ENCODE results near the gene CPSF2.
"Not testable (repeated sequence)": the region's sequence is repeated elsewhere in the genome, so short reads cannot be mapped to it uniquely, and the experiment has no call there.

The CPSF2 gene

GRCh38 chr14:92176476-92176875, 54.7 kb downstream of the CPSF2 start:
- H3F3A ChIP-seq (ENCODE audit: control insufficient read depth, insufficient read depth) = no peaks in the 10 kb centered on the region
- no peaks in the 10 kb centered on the region for H3K4me1 ChIP-seq (ENCODE audit: control insufficient read depth, low read length)
- peaks cover 4% of the 10 kb centered on the region; the same call in 1 of the 2 replicates for H3K9me3 ChIP-seq (ENCODE audit: control insufficient read depth, insufficient read depth, low read length)
- H3K4me2 ChIP-seq (ENCODE audit: low read length) = no peak overlapping the region
- no peak overlapping the region for H3K27ac ChIP-seq (ENCODE audit: low read depth, low read length)
- no peaks in the 10 kb centered on the region for H3K27me3 ChIP-seq (ENCODE audit: control insufficient read depth, low read length)
- no peak overlapping the region for H3K4me3 ChIP-seq (ENCODE audit: low read length)
- no peaks in the 10 kb centered on the region for H3K36me3 ChIP-seq (ENCODE audit: control insufficient read depth, low read length)
- H3K9me2 ChIP-seq (replicated peaks; ENCODE audit: control insufficient read depth, low read length) = no peaks in the 10 kb centered on the region
- H3K79me2 ChIP-seq (ENCODE audit: control insufficient read depth, low read length) = no peaks in the 10 kb centered on the region
- TF ChIP-seq CTCF (IDR thresholded peaks at IDR 0.05; ENCODE audit: low read depth, low read length, poor library complexity, severe bottlenecking) = no peak
- TF ChIP-seq EZH2phosphoT487 (IDR thresholded peaks at IDR 0.05; ENCODE audit: borderline replicate concordance, low read length) = no peak
- H4K20me1 ChIP-seq (ENCODE audit: control insufficient read depth, insufficient read depth, low read depth, low read length) = no peaks in the 10 kb centered on the region

GRCh38 chr14:92179178-92179577, 57.4 kb downstream of the CPSF2 start:
- H3K9me3 ChIP-seq (ENCODE audit: control insufficient read depth, insufficient read depth, low read length); H3K27me3 ChIP-seq (ENCODE audit: control insufficient read depth, low read length); H3K4me1 ChIP-seq (ENCODE audit: control insufficient read depth, low read length); H3K27ac ChIP-seq (ENCODE audit: low read depth, low read length); H3K79me2 ChIP-seq (ENCODE audit: control insufficient read depth, low read length); H3F3A ChIP-seq (ENCODE audit: control insufficient read depth, insufficient read depth); H3K4me3 ChIP-seq (ENCODE audit: low read length); H3K9me2 ChIP-seq (replicated peaks; ENCODE audit: control insufficient read depth, low read length); H4K20me1 ChIP-seq (ENCODE audit: control insufficient read depth, insufficient read depth, low read depth, low read length); H3K4me2 ChIP-seq (ENCODE audit: low read length); H3K36me3 ChIP-seq (ENCODE audit: control insufficient read depth, low read length): not testable (repeated sequence)

- no peaks in the 10 kb centered on the region for H3K79me2 ChIP-seq (ENCODE audit: control insufficient read depth, low read length)
- no peak overlapping the region for H3K4me3 ChIP-seq (ENCODE audit: low read length)
- H3K27me3 ChIP-seq (ENCODE audit: control insufficient read depth, low read length) = no peaks in the 10 kb centered on the region
- TF ChIP-seq EZH2phosphoT487 (IDR thresholded peaks at IDR 0.05; ENCODE audit: borderline replicate concordance, low read length) = no peak
- no peak for TF ChIP-seq CTCF (IDR thresholded peaks at IDR 0.05; ENCODE audit: low read depth, low read length, poor library complexity, severe bottlenecking)
- H3K27ac ChIP-seq (ENCODE audit: low read depth, low read length) = no peak overlapping the region
- H4K20me1 ChIP-seq (ENCODE audit: control insufficient read depth, insufficient read depth, low read depth, low read length) = no peaks in the 10 kb centered on the region
- no peak overlapping the region for H3K4me2 ChIP-seq (ENCODE audit: low read length)
- no peaks in the 10 kb centered on the region for H3K9me2 ChIP-seq (replicated peaks; ENCODE audit: control insufficient read depth, low read length)
- H3K9me3 ChIP-seq (ENCODE audit: control insufficient read depth, insufficient read depth, low read length) = peaks cover 3% of the 10 kb centered on the region; the same call in 1 of the 2 replicates
- no peaks in the 10 kb centered on the region for H3K4me1 ChIP-seq (ENCODE audit: control insufficient read depth, low read length)
- H3K36me3 ChIP-seq (ENCODE audit: control insufficient read depth, low read length) = no peaks in the 10 kb centered on the region
- H3F3A ChIP-seq (ENCODE audit: control insufficient read depth, insufficient read depth) = no peaks in the 10 kb centered on the region
These were observed 63.8 kb downstream of the CPSF2 start for GRCh38 chr14:92185559-92185958.

- not testable (repeated sequence) for H3K9me3 ChIP-seq (ENCODE audit: control insufficient read depth, insufficient read depth, low read length); H4K20me1 ChIP-seq (ENCODE audit: control insufficient read depth, insufficient read depth, low read depth, low read length); H3F3A ChIP-seq (ENCODE audit: control insufficient read depth, insufficient read depth); H3K27ac ChIP-seq (ENCODE audit: low read depth, low read length); H3K9me2 ChIP-seq (replicated peaks; ENCODE audit: control insufficient read depth, low read length); H3K4me3 ChIP-seq (ENCODE audit: low read length); H3K79me2 ChIP-seq (ENCODE audit: control insufficient read depth, low read length); H3K36me3 ChIP-seq (ENCODE audit: control insufficient read depth, low read length); H3K27me3 ChIP-seq (ENCODE audit: control insufficient read depth, low read length); H3K4me1 ChIP-seq (ENCODE audit: control insufficient read depth, low read length); H3K4me2 ChIP-seq (ENCODE audit: low read length)
These were observed 65.8 kb downstream of the CPSF2 start for GRCh38 chr14:92187616-92188015.
